AG04450 (cell line): ENCODE measurements around the gene DPYSL4. TPM values are rescaled to one million over a fixed set of nuclear protein-coding genes. Genes with fewer than 3 reads are reported as not detected.

Experiments used
- CTCF ChIA-PET: fragments of 300-600, 350-600 bp; formaldehyde crosslinking; extraction: SDS; loops from one replicate; lab custom pipeline; 2022; ENCODE audit warnings: antibody characterized with exemption, inconsistent platforms; lab: Charles Lee
- POLR2A ChIA-PET: fragments of 350-600 bp; formaldehyde crosslinking; extraction: SDS; loops from one replicate; lab custom pipeline; 2021; ENCODE audit warnings: antibody characterized with exemption, inconsistent platforms; lab: Yijun Ruan, JAX
- DNase-seq: peaks from one replicate; pipeline ENCODE4 v3.0.0-alpha.2; 2011; ENCODE audit warnings: low read depth, low spot score
- H3K27ac ChIP-seq: one replicate; pipeline ENCODE4 v1.5.1; 2012; ENCODE audit warnings: low read depth, low read length, control low read depth
- H3K27me3 ChIP-seq: one replicate; pipeline ENCODE4 v1.6.0; 2012; ENCODE audit warnings: low read length; ENCODE audit not compliant: control insufficient read depth, insufficient read depth
- H3K4me3 ChIP-seq: 2 replicates; pipeline ENCODE4 v1.5.1; 2011; ENCODE audit warnings: mild to moderate bottlenecking, low read depth, low read length, control low read depth
- H3K9me3 ChIP-seq: 2 replicates; pipeline ENCODE4 v1.5.1; 2012; ENCODE audit warnings: low read length; ENCODE audit not compliant: control insufficient read depth, insufficient read depth
- CTCF ChIP-seq: IDR thresholded peaks from 2 replicates; pipeline ENCODE4 v1.5.1; 2011; ENCODE audit warnings: low read depth, low read length, control low read depth, inconsistent platforms
- polyA plus RNA-seq: library from polyadenylated mRNA; depleted of rRNA; stranded (reverse); fragments of >200 nt; gene quantifications from 2 replicates; pipeline ENCODE4 v1.2.3, GENCODE V29; 2011

The DPYSL4 gene
- polyA plus RNA-seq, 1 experiment: 9.0 TPM

- no peaks in the 10 kb centered on the region; the same call in 1 of the 2 replicates for H3K9me3 ChIP-seq
- POLR2A ChIA-PET: no interaction called here
- CTCF ChIA-PET: no interaction called here
- H3K27me3 ChIP-seq: no peaks in the 10 kb centered on the region
- no peak for DNase-seq
- no peak overlapping the region for H3K27ac ChIP-seq
- H3K4me3 ChIP-seq: no peak overlapping the region
- TF ChIP-seq CTCF: no peak
Observed at GRCh38 chr10:132206806-132207535, 20.2 kb downstream of the DPYSL4 start.

DNA sequence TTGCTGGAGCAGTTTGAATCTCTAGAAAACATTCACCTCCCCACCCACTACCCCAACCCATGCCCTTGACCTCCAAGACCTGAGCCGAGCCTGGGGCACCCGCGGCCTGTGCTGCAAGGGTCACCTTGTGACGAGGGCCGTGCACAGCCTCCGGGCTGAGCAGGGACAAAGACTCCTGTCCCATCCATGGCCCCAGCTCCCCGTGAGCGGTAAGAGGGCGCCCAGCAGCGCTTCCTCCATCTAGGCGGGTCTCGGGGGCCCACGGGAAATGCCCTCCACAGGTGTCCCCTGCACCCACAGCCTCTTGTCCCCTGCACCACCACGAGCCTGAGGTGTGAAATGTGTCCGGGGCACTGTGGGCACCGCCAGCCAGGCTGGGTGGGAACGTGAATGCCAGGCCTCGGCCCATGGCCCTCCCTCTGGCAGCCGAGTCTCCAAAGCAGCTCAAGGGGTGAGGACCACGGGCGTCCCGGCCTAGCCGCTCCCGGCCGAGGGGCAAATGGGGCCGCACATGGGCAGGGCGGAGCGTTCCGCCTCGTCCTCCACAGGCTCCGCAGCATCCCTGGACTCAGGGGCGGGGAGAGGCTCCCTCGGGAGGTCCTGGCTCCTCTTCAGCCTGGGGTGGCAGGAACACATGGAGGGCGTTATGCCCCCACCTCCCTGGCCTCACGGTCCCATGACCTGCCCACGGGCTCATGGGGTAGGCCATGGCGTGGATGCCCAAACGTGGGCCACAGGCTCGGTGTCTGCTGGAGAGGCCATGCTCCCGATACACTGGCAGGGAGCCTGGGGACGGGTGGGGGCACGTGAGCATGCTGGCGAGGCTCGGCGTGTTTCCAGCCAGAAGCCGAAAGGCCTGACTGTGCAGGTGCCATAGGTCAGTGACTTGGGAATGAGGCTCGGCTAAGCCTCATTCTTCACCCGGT, 21.1 kb downstream of the DPYSL4 start:
- DNase-seq: no peak

DNA sequence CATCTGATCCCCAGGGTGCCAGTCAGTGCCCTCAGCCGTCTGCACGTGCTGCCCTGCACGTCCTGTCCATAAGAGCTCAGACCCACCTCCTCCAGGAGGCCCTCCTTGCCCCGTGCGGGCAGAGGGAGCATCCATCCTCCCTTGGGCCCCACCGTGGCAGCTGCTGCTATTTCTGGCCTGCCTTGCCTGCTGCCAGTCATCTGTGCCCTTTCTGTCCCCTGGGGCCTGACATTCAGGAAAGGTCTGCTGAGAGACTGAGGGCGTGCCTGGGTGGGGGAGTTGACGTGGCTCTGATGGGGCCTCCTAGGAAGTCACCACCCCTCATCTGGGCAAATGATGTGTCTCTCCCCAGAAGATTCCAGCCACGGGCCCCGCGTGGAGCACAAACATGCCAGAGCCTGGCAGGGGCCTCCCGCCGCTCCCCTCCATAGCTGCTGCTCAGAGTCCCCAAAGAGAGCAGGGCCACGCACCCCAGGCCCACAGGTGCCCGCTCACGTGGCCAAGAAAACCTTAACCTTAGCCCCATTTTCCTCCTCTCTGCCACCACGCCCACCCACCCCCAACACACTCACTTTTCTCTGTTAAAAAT, 21.8 kb downstream of the DPYSL4 start:
- ChIA-PET CTCF (interaction anchor here (0.7 kb wide), 1 partner anchor 1151 kb away, joined by 3 read pairs; no protein-coding TSS in a partner anchor), POLR2A (no interaction called here)
- no peak overlapping the region for H3K27ac ChIP-seq

More for the DNA sequence above, 21.1 kb downstream of the DPYSL4 start:
- Histone ChIP-seq H3K27ac (no peak overlapping the region), H3K9me3 (peaks cover 1% of the 10 kb centered on the region; the same call in 1 of the 2 replicates), H3K4me3 (no peak overlapping the region), H3K27me3 (peaks cover 2% of the 10 kb centered on the region)
- ChIA-PET CTCF (no interaction called here), POLR2A (no interaction called here)
- TF ChIP-seq CTCF: no peak

DNA sequence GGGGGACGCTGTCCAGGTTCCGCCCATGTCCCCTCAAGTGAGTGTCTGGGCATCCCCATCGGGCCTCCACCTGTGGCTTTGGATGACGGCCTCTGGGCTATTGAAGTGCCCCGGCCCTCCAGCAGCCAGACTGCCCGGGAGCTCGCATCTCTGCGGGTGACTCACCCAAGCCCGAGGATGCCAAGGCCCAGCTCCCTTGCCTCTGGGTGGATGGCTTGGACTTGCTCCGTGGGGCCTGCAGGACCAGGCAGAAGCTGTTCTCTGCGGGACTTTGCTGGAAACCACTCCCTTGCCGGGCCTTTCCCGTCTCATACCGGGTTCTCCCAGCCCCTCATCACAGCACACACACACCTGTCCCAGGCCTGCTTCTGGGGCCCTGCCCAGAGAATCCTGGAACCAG, 22.4 kb downstream of the DPYSL4 start:
- Histone ChIP-seq H3K27me3 (peaks cover 2% of the 10 kb centered on the region), H3K9me3 (peaks cover 3% of the 10 kb centered on the region; the same call in 1 of the 2 replicates), H3K27ac (no peak overlapping the region), H3K4me3 (no peak overlapping the region)
- DNase-seq: no peak
- no peak for TF ChIP-seq CTCF
- CTCF ChIA-PET: interaction anchor here (0.7 kb wide), 1 partner anchor 1151 kb away, joined by 3 read pairs; no protein-coding TSS in a partner anchor
- POLR2A ChIA-PET: no interaction called here

More for the DNA sequence above, 21.8 kb downstream of the DPYSL4 start:
- peaks cover 3% of the 10 kb centered on the region; the same call in 1 of the 2 replicates for H3K9me3 ChIP-seq
- no peak for DNase-seq
- no peak overlapping the region for H3K4me3 ChIP-seq
- no peak for TF ChIP-seq CTCF
- H3K27me3 ChIP-seq: peaks cover 2% of the 10 kb centered on the region
